Measurements from ENCODE around the gene SOBP.
"Not testable (repeated sequence)": the region's sequence is repeated elsewhere in the genome, so short reads cannot be mapped to it uniquely, and the experiment has no call there.

Gene SOBP

DNA sequence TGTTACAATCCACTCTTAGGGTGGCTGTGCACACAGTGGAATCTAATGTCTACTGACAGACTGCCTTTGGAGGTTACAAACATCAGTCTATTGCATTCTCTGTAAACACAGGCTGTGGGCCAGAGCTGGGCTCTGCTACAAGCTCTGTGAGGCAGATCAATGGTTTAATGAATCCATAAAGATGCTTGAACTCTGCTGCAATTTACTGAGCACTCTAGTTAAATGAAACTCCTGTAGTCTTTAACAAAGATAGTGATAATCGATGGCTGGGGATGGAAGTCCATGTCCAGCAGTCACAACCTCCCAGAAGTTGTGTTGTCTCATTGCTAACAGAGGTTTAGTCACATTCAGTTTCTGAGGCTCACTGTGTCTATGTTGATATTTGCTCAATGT is 50.5 kb downstream of the SOBP start:
- DNase-seq (ENCODE audit: insufficient read length, low spot score) (no peak), FAIRE-seq (no peak)
- no peak for TF ChIP-seq POLR2A (IDR thresholded peaks at IDR 0.05; ENCODE audit: low read depth, low read length)

DNA sequence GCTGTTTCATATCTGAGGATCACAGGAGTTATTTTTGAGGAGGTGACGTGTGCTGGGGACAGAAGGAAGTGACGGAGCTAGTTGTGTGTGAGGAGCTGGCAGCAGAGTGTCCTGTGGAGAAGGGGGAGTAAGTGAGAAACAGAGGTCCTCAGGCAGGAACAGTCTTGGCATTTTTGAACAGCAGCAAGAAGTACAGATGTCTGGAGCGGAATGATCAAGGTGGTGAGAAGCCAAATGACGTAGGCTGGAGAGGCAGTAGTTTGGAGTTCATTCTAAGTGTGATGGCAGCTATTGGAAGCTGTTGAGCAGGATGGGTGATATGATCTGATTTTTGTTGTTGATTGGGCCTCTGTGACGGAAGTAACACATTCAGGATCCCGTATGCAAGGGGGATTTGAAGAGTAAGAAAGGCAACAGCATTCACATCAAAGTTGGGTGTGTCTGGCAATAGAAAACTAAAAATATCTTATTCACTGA is 52.3 kb downstream of the SOBP start:
- no peak for TF ChIP-seq POLR2A (IDR thresholded peaks at IDR 0.05; ENCODE audit: low read depth, low read length)
- no peak for DNase-seq (ENCODE audit: insufficient read length, low spot score)
- FAIRE-seq = no peak

DNA sequence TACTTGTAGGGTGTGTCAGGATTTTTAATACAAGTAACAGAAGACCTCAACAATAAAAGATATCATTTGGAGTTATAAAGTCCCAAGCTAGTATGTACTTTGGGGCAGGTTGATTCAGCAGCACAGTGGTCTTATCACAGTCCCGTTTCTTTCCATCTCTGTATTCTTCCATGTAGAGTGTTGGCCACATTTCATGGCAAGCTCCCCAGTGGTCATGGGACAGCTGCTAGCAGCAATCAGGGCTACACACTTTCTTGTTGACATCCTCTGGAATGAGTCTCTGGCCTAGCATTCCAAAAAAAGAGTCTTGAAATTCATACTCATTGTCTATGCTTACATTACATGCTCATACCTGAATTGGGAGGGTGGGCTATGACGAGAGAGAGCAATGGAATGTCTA is 53.2 kb downstream of the SOBP start:
- no peak for DNase-seq (ENCODE audit: insufficient read length, low spot score)
- TF ChIP-seq POLR2A (IDR thresholded peaks at IDR 0.05; ENCODE audit: low read depth, low read length) = no peak
- FAIRE-seq = no peak

DNA sequence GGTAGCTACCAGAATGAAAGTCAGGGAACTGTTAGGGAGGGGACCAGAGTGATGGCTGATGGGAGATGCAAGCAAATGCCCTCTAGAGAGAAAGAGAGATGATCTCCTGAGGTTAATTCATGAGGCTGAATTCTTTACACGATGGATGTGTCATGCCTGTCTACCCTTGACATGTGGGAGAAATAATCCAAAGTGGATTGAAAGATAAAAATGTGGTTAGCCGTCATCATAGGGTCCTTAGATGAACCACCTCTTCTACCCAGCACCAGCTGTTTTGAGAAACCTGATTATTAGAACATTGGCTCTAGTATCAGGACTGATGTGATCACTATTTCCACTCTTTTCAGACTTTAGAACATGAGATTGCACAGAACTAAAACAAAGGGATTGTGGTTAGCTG is 53.6 kb downstream of the SOBP start:
- no peak for TF ChIP-seq POLR2A (IDR thresholded peaks at IDR 0.05; ENCODE audit: low read depth, low read length)
- FAIRE-seq (no peak), DNase-seq (ENCODE audit: insufficient read length, low spot score) (no peak)

DNA sequence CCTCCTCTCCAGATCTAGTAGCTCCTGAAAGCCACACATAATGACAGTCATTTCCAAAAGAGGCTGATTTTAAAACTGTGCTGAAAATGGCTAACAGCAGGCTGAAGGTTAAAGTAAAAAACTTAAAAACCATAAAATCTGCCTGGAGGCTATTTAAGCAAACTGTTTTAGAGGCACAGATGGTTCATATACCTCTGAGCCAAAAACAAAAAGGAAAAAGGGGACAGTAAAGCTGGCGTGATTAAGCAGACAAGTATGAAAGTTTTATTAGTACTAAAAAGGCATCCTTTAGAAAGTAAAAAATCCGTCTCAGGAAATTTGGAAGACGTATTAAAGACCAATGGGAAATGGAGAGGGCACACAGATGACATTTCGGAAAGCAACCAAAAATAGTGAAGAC is 55.8 kb downstream of the SOBP start:
- DNase-seq (ENCODE audit: insufficient read length, low spot score) (no peak), FAIRE-seq (no peak)
- no peak for TF ChIP-seq POLR2A (IDR thresholded peaks at IDR 0.05; ENCODE audit: low read depth, low read length)

DNA sequence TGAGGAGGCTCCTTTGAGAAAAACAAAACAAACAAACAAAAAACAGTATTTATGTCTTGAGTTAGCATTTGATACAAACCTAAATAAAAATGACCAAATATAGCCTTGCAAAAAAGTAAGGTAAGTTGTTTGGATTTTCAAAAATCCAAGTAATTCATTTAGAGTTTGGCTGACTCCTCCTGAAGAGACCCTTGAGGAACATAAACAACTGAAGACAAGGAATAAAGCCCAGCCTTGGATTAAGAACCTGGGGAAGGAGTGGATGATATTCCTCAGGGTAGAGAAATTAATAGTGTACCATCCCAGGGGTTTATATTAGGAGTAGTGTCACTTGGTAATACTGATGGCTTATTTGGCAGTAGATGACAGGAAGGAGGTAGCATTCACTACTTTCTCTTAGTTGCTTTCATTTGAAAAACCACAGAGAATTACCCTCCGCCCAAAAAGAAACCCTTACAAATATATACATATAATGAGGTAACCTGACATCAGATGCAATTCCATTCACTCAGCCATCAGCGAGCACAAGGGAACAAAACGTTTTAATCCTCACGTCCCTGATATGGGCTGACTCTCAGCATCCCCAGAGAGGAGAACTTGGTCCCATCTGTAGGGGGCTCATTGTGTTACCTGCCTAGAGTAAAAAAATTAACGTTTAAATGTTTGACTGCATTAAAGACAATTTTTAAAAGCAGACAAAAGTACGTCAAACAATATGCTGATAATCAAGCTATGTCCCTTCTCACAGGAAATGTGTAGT is 57.0 kb downstream of the SOBP start:
- FAIRE-seq = no peak
- no peak for TF ChIP-seq POLR2A (IDR thresholded peaks at IDR 0.05; ENCODE audit: low read depth, low read length)

DNA sequence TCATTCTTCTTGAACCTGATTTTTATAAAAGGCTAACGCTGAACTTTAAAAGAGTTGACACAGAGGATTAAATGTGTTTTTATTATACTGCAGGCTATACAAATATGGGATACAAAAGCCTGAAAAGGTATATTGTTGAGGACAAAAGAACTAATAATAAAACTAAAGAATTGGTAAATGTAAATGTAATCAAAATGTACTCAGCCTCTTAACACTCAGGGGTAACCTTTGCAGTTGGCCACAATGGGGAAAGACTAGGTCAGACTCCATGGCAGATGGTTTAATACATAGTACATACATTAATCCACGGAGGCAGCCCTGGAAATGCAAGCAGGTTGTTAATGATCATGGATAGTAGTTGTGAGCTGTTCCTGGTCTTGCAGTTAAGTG is 57.5 kb downstream of the SOBP start:
- FAIRE-seq (no peak), DNase-seq (ENCODE audit: insufficient read length, low spot score) (no peak)
- TF ChIP-seq POLR2A (IDR thresholded peaks at IDR 0.05; ENCODE audit: low read depth, low read length) = no peak

More for the DNA sequence above, 57.0 kb downstream of the SOBP start:
- DNase-seq (ENCODE audit: insufficient read length, low spot score) = no peak

DNA sequence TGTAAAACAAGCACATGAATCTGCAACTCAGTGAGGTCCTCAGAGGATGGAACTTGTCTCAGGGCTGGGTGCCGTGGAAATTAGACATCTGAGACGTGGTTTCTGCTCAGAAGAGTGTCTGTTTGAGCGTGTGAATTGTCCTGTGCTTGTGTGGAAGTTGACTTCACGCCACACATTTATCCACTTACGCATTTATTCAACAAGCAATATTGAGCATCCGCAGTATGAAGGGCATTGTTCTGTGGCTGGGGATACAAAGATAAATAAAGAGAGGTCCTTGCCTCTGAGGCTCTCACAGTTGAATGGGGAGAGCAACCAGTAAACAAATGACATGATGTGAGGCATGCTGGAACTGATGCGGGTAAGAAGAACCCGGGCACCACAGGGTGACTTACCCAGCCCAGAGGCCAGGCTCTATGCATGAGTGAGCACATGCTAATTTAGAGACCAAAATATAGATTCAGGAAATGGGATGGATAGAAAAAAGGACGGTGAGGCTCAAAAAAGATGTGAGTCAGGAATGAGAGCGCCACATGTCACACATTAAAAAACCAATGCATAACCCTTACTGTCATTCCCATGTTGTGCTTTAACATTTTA is 60.4 kb downstream of the SOBP start:
- TF ChIP-seq POLR2A (IDR thresholded peaks at IDR 0.05; ENCODE audit: low read depth, low read length) = no peak
- FAIRE-seq (no peak), DNase-seq (ENCODE audit: insufficient read length, low spot score) (no peak)

DNA sequence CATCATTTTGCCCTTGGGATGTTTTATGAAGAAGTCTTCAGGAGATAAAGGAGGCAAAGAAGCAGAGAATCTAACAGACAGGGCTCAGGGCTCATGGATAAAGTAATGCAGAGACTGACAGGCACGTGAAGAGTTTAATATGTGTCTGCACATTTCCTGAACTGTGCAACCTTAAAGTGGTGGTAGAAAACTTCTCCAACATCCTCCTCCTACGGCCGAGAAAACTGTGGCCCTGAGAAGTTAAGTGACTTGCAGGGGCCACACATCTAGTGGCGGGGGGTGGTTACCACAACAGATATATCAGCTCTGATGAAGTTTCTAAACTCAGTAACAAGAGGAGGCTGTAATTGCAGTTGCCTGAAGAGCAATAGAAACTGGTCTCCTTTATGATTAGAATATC is 61.0 kb downstream of the SOBP start:
- TF ChIP-seq POLR2A (IDR thresholded peaks at IDR 0.05; ENCODE audit: low read depth, low read length) = no peak
- no peak for DNase-seq (ENCODE audit: insufficient read length, low spot score)
- FAIRE-seq = no peak

DNA sequence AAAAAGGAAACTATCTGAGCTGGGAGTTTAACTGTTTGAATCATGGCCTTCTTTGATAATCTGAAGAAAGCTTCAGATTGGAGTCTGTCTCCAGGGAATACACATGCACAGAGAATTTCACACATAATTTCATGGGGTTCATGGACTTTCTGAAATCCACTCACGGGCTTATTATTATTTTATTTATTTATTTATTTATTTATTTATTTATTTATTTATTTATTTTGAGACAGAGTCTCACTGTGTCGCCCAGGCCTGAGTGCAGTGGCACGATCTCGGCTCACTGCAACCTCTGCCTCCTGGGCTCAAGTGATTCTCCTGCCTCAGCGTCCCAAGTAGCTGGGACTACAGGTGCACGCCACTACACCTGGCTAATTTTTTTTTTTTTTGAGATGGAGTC is 63.2 kb downstream of the SOBP start:
- FAIRE-seq; DNase-seq (ENCODE audit: insufficient read length, low spot score): not testable (repeated sequence)

DNA sequence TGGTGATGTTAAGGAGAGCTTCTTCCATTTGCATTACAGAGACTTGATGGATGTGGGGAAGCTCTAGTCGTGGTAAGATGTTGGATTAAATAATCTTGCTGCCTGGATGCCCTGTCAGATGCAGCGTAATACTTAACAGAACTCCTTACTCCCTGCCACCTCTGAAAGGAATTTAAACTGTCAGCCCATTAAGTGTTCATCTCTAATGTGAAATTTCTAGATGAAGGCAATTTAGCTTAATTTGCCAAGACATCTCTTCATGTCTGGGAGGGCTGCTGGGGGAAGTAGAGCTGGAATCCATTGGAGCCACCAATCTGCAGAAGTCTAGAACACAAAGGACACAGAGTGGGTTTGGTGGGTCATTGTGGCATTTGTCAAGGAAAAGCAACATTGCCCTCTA is 64.4 kb downstream of the SOBP start:
- FAIRE-seq = no peak
- no peak for DNase-seq (ENCODE audit: insufficient read length, low spot score)
- no peak for TF ChIP-seq POLR2A (IDR thresholded peaks at IDR 0.05; ENCODE audit: low read depth, low read length)

DNA sequence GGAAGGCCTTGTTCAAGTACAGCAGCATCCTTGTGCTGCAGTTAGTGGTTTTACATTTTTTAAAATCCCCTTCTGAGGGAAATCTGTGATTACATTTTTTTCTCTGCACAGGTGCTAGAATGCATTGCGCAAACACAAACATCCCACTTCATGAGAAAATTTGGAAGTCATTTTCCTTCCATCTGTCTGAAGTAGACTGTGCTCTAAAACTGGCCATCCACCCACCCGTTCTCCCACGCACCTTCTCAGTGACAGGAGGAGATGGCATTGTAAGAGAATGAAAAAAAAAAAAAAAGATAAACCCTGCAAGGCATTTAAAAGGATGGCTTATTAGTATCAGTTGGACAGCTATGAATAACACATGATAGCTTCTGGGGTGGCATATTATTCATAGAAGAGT is 65.0 kb downstream of the SOBP start:
- no peak for TF ChIP-seq POLR2A (IDR thresholded peaks at IDR 0.05; ENCODE audit: low read depth, low read length)
- FAIRE-seq (no peak), DNase-seq (ENCODE audit: insufficient read length, low spot score) (no peak)

DNA sequence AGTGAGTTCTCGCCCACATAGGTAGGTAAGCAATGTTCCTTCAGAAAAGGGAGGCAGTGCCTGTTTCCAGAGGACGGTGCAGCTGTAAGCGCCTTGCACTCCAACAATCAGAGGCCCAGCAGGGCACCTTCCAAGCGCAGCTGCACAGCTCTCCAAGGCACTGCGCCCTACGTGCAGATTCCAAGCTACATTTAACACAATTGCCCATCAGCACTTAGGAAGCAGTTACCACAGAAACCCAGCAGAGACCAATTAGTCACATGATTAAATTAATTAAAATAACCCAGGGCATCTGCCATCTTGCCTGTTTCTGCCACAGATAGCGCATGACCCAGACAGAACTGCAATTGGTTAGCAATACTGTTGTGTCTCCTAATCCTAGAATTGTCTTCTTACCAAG is 65.5 kb downstream of the SOBP start:
- TF ChIP-seq POLR2A (IDR thresholded peaks at IDR 0.05; ENCODE audit: low read depth, low read length) = no peak
- FAIRE-seq (no peak), DNase-seq (ENCODE audit: insufficient read length, low spot score) (no peak)

DNA sequence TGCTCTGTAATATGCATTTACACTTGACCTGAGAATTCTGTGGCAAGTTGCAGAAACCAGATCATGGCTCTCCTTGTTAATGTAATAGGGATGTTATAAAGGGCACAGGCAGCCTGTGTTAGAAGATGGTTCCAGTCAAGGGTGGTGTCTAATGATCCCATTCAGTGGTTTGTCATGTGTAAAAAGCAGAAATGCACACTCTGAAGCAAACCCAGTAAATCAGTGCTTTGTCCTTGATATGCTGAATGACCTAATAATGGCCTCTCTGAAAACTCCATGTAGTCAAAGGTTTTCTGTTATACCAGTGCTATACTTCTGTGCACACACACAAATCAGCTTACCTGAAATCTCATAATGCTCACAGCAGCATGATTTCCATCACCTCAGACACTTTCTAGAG is 66.2 kb downstream of the SOBP start:
- DNase-seq (ENCODE audit: insufficient read length, low spot score) (no peak), FAIRE-seq (no peak)
- no peak for TF ChIP-seq POLR2A (IDR thresholded peaks at IDR 0.05; ENCODE audit: low read depth, low read length)

DNA sequence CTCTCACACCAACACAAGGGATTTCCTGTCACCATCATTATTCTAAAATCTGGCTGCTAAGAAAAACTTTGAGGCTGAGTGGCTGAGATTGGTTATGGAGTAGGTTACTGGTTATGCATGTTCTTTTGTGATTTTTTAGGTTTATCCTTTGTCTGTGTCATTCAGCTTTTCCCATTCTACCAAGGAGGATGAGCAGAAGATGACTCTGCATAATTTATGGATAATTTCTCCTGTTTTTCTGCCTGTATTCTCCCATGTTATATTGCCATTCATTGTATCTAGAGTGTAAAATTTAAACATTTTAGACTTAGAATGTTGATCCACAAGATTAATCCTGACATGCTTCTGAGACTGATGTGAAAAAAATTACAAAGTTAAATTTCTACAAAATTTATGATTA is 67.8 kb downstream of the SOBP start:
- no peak for FAIRE-seq
- no peak for TF ChIP-seq POLR2A (IDR thresholded peaks at IDR 0.05; ENCODE audit: low read depth, low read length)
- no peak for DNase-seq (ENCODE audit: insufficient read length, low spot score)

Data from H54 (cell line).